Thyroid gland (tissue), 4 donors: ENCODE measurements around the gene PLCB1. TPM values are rescaled to one million over a fixed set of nuclear protein-coding genes. Genes with fewer than 3 reads are reported as not detected.

Experiments used
- DNase-seq, 2 donors: peaks; one replicate each; pipeline ENCODE4 v3.0.0-alpha.2; 2019
- H3K27ac ChIP-seq, 3 donors: fragments of 200-600 bp; sonication (generic); 1 replicate in 2 of 3; 2 replicates in 1 of 3; pipeline ENCODE4 v1.5.1; 2016 to 2019; ENCODE audit warnings: mild to moderate bottlenecking in 1 of 3, moderate library complexity in 1 of 3
- H3K27me3 ChIP-seq: fragments of 200-600 bp; sonication (generic); one replicate; pipeline ENCODE4 v1.5.1; 2019
- H3K36me3 ChIP-seq, 2 donors: fragments of 200-600 bp; sonication (generic); one replicate each; pipeline ENCODE4 v1.5.1; 2016 to 2019
- H3K4me1 ChIP-seq, 2 donors: fragments of 200-600 bp; sonication (generic); one replicate each; pipeline ENCODE4 v1.5.1; 2017 to 2019
- H3K4me3 ChIP-seq, 3 donors: fragments of 200-600 bp; sonication (generic); replicated peaks in 1 of 3; 1 replicate in 2 of 3; 2 replicates in 1 of 3; pipeline ENCODE4 v1.5.1; 2016; ENCODE audit warnings: mild to moderate bottlenecking in 1 of 3
- H3K9me3 ChIP-seq: fragments of 200-600 bp; sonication (generic); one replicate; pipeline ENCODE4 v1.5.1; 2017
- POLR2A ChIP-seq, 2 donors: fragments of 450-650 bp; IDR thresholded peaks; one replicate each; pipeline ENCODE4 v1.6.1; 2017; ENCODE audit warnings: antibody characterized with exemption in 2 of 2, mild to moderate bottlenecking in 2 of 2, moderate library complexity in 1 of 2
- WGBS, 2 donors: methylation state at CpG; one replicate each; pipeline ENCODE4 v1.1.5; 2017; 5-methylcytosine and 5-hydroxymethylcytosine counted together
- intact Hi-C: fragments of 100-400 bp; cut with DNase I; formaldehyde crosslinking; loops from one replicate; pipeline ENCODE4 v1.15.1; 2023
- total RNA-seq, 4 donors: library from RNA; depleted of rRNA; stranded (reverse); fragments of >200 nt; gene quantifications; one replicate each; pipeline ENCODE4 v1.2.3, GENCODE V29; 2016
- TF ChIP-seq, protein P1 (sequence below), 6 experiments: fragments of 200-600 bp in 3 of 6; fragments of 450-650 bp in 3 of 6; sonication (generic) in 3 of 6; IDR thresholded peaks; one replicate each; pipeline ENCODE4 v1.5.1; 2016 to 2019; ENCODE audit warnings: antibody characterized with exemption in 6 of 6, mild to moderate bottlenecking in 2 of 6, inconsistent platforms in 1 of 6, moderate library complexity in 1 of 6

PLCB1 gene
- total RNA-seq, 4 donors from 2014 or later: 7.3 to 14.1 (median 11.0) TPM

- Histone ChIP-seq H3K9me3 (no peaks in the 10 kb centered on the region), H3K4me1 (peaks cover 6 to 7% of the 10 kb centered on the region in 2 donors), H3K36me3 (no peaks in the 10 kb centered on the region), H3K4me3 (no peak overlapping the region), H3K27me3 (no peaks in the 10 kb centered on the region), H3K27ac (no peak overlapping the region)
- WGBS, 2 donors: 88 to 91% methylated on average over 5 of the region's 5 CpGs
- intact Hi-C loops: no loop called here
- DNase-seq: no peak
- no peak for TF ChIP-seq POLR2A (IDR thresholded peaks at IDR 0.05)
- TF ChIP-seq, protein P1, sequence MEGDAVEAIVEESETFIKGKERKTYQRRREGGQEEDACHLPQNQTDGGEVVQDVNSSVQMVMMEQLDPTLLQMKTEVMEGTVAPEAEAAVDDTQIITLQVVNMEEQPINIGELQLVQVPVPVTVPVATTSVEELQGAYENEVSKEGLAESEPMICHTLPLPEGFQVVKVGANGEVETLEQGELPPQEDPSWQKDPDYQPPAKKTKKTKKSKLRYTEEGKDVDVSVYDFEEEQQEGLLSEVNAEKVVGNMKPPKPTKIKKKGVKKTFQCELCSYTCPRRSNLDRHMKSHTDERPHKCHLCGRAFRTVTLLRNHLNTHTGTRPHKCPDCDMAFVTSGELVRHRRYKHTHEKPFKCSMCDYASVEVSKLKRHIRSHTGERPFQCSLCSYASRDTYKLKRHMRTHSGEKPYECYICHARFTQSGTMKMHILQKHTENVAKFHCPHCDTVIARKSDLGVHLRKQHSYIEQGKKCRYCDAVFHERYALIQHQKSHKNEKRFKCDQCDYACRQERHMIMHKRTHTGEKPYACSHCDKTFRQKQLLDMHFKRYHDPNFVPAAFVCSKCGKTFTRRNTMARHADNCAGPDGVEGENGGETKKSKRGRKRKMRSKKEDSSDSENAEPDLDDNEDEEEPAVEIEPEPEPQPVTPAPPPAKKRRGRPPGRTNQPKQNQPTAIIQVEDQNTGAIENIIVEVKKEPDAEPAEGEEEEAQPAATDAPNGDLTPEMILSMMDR (IDR thresholded peaks at IDR 0.05): no peak
These were observed 84.5 kb downstream of the PLCB1 start for GRCh38 chr20:8216375-8217200.

DNA sequence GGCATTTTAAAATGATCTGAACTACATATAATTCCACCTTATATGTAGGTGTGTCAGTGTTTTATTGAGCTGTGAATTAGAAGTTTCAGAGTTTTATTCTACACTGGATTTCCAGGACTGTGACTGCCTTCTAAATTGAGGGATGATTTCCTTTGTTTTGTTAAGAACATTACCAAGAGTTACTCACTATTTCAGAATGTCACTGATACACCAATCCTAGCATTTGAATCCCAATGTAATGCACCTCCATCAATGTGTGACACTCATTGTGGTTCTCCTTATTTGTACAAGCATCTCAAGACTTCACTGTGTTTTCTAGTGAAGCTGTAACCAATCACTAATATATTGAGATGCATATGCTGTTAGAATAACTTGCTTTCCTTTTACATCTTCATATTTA is 86.8 kb downstream of the PLCB1 start:
- Histone ChIP-seq H3K27me3 (no peaks in the 10 kb centered on the region), H3K4me1 (peaks cover 6 to 7% of the 10 kb centered on the region in 2 donors), H3K27ac (no peak overlapping the region), H3K36me3 (no peaks in the 10 kb centered on the region), H3K4me3 (no peak overlapping the region), H3K9me3 (no peaks in the 10 kb centered on the region)
- intact Hi-C loops: no loop called here
- no peak for DNase-seq
- TF ChIP-seq, protein P1 (IDR thresholded peaks at IDR 0.05): no peak
- TF ChIP-seq POLR2A (IDR thresholded peaks at IDR 0.05): no peak

GRCh38 chr20:8219403-8219802 is 87.3 kb downstream of the PLCB1 start:
- Histone ChIP-seq H3K4me3 (no peak overlapping the region), H3K36me3 (no peaks in the 10 kb centered on the region), H3K27me3 (no peaks in the 10 kb centered on the region), H3K9me3 (no peaks in the 10 kb centered on the region), H3K4me1 (peaks cover 6 to 7% of the 10 kb centered on the region in 2 donors), H3K27ac (no peak overlapping the region)
- DNase-seq: no peak
- intact Hi-C loops: no loop called here
- no peak for TF ChIP-seq POLR2A (IDR thresholded peaks at IDR 0.05)
- TF ChIP-seq, protein P1 (IDR thresholded peaks at IDR 0.05): no peak
- WGBS, 2 donors: 48 to 91% methylated on average over 2 to 3 of the region's 3 CpGs

GRCh38 chr20:8220716-8221115 is 88.7 kb downstream of the PLCB1 start:
- no peaks in the 10 kb centered on the region for H3K36me3 ChIP-seq
- no peak for DNase-seq
- H3K27ac ChIP-seq: no peak overlapping the region
- H3K4me1 ChIP-seq: peaks cover 0 to 1% of the 10 kb centered on the region in 2 donors
- no peaks in the 10 kb centered on the region for H3K9me3 ChIP-seq
- no peaks in the 10 kb centered on the region for H3K27me3 ChIP-seq
- 45 to 67% methylated on average over 1 of the region's 1 CpG for WGBS, 2 donors
- no peak overlapping the region for H3K4me3 ChIP-seq
- intact Hi-C loops: no loop called here
- TF ChIP-seq POLR2A (IDR thresholded peaks at IDR 0.05): no peak
- TF ChIP-seq, protein P1 (IDR thresholded peaks at IDR 0.05): no peak

DNA sequence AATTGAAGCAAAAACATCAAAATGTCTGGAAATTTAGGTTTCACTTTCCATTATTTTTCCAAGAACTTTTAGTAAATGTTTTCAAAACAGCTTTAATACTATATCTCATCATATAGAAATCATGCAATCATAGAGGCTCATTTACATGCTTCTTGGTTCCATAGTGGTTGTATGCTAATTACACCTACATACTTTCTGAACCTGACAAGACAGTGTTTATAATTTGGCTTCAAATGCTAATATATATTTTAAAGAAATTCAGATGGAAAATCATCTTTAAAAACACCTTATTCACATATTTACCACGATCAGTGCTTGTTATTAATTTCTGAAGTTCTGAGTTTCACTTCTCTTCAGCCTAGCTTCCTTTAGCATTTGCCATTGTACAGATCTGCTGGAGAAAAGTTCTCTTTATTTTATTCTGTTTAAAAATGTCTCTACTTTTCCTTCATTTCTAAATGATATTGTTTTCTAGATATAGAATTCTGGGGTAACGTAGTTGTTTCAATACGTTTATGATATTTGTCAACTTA is 89.9 kb downstream of the PLCB1 start:
- no peak overlapping the region for H3K4me3 ChIP-seq
- H3K9me3 ChIP-seq: no peaks in the 10 kb centered on the region
- intact Hi-C loops: no loop called here
- no peak for DNase-seq
- H3K27ac ChIP-seq: no peak overlapping the region
- TF ChIP-seq, protein P1 (IDR thresholded peaks at IDR 0.05): no peak
- no peak for TF ChIP-seq POLR2A (IDR thresholded peaks at IDR 0.05)
- 90 to 95% methylated on average over 3 of the region's 3 CpGs for WGBS, 2 donors
- no peaks in the 10 kb centered on the region for H3K36me3 ChIP-seq
- H3K4me1 ChIP-seq: no peaks in the 10 kb centered on the region
- no peaks in the 10 kb centered on the region for H3K27me3 ChIP-seq
